ENCODE data around the gene ADAMTSL1. TPM values are rescaled to one million over a fixed set of nuclear protein-coding genes. Genes with fewer than 3 reads are reported as not detected.

Gene ADAMTSL1
- total and polyA plus RNA-seq, 2 donors, result 3.2 to 42.3 TPM

DNA sequence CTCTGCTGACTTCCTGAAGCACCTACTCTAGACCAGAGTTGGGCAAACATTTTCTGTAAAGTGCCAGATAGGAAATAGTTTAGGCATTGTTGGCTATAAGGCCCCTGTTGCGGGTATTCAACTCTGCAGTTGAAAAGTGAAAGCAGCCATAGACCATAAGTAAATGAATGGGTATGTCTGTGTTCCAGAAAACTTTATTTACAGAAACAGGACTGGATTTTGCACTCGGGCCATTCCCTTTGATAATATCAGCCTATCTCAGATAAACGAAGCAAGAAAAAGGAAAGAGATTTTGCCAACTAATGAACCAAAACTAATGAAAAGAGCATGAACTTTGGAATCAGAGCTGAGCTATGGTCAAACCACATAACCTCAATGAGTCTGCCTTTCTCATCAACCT, 374.7 kb downstream of the ADAMTSL1 start:
- Histone ChIP-seq H3K4me3 (ENCODE audit: low read depth, low read length) (no peak overlapping the region), H3K4me1 (ENCODE audit: insufficient read depth) (no peaks in the 10 kb centered on the region), H3K36me3 (ENCODE audit: insufficient read depth) (no peaks in the 10 kb centered on the region), H3K27ac (ENCODE audit: low read depth) (no peak overlapping the region)
- 68% methylated on average over 3 of the region's 3 CpGs for WGBS
- no peak for DNase-seq (ENCODE audit: extremely low spot score)

DNA sequence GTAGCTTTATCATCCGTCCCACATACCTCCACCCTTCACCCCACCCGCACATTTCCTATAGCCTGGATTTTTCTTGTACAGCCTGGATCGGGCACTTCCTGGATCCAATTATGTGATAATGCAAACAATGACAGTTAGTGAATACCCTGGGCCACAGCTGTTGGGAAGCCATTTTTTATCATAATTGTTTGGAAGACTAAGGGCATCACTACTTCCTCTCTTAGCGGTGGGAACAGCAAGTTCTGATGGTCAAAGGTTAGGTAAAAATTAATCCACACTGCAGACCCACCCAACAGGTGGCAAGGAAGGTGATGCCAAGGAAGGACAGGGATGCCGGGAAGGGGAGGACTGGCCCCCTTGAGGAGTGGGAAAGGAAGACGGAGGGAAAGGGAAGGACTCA, 375.3 kb downstream of the ADAMTSL1 start:
- H3K27ac ChIP-seq (ENCODE audit: low read depth), result no peak overlapping the region

DNA sequence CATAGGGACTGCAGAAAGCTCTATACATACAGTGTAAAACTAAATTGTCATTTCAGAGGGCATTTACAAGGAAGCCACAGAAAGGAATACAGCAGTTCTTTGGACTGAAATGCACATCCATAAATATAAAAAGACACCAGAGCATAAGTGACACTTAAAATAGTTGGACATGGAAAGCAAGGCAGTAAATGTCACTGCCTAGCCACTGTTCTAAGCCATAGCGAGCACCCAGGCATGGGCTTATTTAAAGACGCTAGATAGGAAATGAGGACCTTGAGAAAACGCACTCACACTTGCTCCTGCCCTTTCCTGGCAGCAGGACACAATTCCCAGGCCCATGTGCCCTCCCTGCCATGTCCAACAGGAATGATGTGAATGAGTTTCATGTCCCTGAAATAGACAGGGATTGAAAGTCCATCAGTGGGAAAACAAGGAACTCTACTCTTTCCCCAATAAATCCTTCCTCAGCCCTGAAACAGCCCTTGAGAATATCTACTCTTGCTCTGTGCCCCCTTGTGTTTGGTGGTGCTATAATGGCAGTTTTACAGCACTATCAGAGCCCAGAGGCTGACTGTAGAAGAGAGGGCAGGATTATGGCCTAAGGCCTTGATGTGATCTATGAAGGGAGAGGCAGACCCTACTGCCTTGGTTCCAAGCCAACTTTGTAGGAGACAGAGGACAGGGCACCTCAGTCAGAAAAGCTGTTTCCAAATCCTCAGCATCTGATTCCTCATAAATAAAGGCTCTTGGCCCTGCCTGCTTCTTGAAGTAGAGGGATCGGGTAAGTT, 376.1 kb downstream of the ADAMTSL1 start:
- 71% methylated on average over 4 of the region's 4 CpGs for WGBS
- no peak for DNase-seq (ENCODE audit: extremely low spot score)
- no peak overlapping the region for H3K27ac ChIP-seq (ENCODE audit: low read depth)

More for the DNA sequence above, 375.3 kb downstream of the ADAMTSL1 start:
- Histone ChIP-seq H3K4me3 (ENCODE audit: low read depth, low read length) (no peak overlapping the region), H3K36me3 (ENCODE audit: insufficient read depth) (no peaks in the 10 kb centered on the region), H3K4me1 (ENCODE audit: insufficient read depth) (no peaks in the 10 kb centered on the region)
- DNase-seq (ENCODE audit: extremely low spot score), result no peak
- WGBS, result 86% methylated on average over 6 of the region's 6 CpGs

DNA sequence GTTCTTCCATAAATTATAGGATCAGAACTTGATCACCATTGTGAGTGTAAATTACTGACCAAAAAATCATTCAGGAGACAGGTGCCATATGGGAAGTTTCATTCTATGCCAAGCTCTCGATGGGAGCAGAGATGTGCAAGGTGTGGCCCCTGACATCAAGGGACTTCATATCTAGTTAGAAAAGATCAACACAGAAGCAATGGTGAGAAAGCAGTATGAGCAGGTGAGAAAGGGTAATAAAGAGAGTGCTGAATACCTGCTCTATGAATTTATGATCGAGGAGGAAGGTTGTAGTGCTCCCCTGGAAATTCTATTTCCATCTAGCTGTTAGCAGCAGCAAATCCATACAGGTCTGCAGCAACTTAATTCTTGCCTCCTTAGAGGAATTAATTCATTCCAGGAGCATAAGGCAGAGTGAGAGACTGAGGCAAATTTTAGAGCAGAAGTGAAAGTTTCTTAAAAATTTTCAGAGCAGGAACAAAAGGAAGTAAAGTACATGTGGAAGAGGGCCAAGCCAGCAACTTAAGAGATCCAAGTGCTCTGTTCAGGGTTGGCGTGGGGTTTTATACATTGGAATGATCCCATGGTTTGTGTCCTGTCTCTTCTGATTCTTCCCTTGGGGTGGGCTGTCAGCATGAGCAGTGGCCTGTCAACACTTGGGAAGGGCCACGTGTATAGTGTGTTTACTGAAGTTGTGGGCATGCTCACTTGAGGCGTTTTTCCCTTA, 377.3 kb downstream of the ADAMTSL1 start:
- 76% methylated on average over 5 of the region's 5 CpGs for WGBS
- no peak for DNase-seq (ENCODE audit: extremely low spot score)
- Histone ChIP-seq H3K4me1 (ENCODE audit: insufficient read depth) (no peaks in the 10 kb centered on the region), H3K27ac (ENCODE audit: low read depth) (no peak overlapping the region), H3K36me3 (ENCODE audit: insufficient read depth) (no peaks in the 10 kb centered on the region), H3K4me3 (ENCODE audit: low read depth, low read length) (no peak overlapping the region)

More for the DNA sequence above, 376.1 kb downstream of the ADAMTSL1 start:
- Histone ChIP-seq H3K4me3 (ENCODE audit: low read depth, low read length) (no peak overlapping the region), H3K36me3 (ENCODE audit: insufficient read depth) (no peaks in the 10 kb centered on the region), H3K4me1 (ENCODE audit: insufficient read depth) (no peaks in the 10 kb centered on the region)

GRCh38 chr9:18855656-18856055, 381.7 kb downstream of the ADAMTSL1 start:
- WGBS, result 22% methylated on average over 2 of the region's 2 CpGs
- Histone ChIP-seq H3K4me3 (ENCODE audit: low read depth, low read length) (no peak overlapping the region), H3K4me1 (ENCODE audit: insufficient read depth) (no peaks in the 10 kb centered on the region), H3K36me3 (ENCODE audit: insufficient read depth) (no peaks in the 10 kb centered on the region), H3K27ac (ENCODE audit: low read depth) (peak overlapping the region; percentile 10)
- no peak for DNase-seq (ENCODE audit: extremely low spot score)

DNA sequence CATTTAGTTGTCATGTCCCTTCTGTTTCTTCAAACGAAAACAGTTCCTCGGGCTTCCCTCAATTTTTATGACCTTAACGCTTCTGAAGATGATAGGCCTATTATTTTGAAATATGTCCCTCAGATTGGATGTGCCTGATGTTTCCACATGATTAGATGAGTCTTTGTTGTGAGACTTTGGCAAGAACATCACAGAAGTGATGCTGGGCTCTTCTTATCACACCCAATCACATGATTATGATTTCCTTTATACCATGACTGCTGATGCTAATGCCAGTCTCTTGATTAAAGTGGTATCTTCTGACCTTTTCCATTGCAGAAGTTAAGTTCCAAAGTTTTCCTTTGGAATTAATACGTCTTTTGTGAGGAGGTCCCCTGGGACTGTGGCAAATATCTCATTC, 383.4 kb downstream of the ADAMTSL1 start:
- Histone ChIP-seq H3K36me3 (ENCODE audit: insufficient read depth) (no peaks in the 10 kb centered on the region), H3K4me1 (ENCODE audit: insufficient read depth) (no peaks in the 10 kb centered on the region), H3K4me3 (ENCODE audit: low read depth, low read length) (no peak overlapping the region), H3K27ac (ENCODE audit: low read depth) (no peak overlapping the region)
- DNase-seq (ENCODE audit: extremely low spot score), result no peak
- 90% methylated on average over 4 of the region's 4 CpGs for WGBS

- no peak overlapping the region for H3K27ac ChIP-seq (ENCODE audit: low read depth)
- 60% methylated on average over 1 of the region's 1 CpG for WGBS
- no peak for DNase-seq (ENCODE audit: extremely low spot score)
- no peak overlapping the region for H3K4me3 ChIP-seq (ENCODE audit: low read depth, low read length)
- H3K4me1 ChIP-seq (ENCODE audit: insufficient read depth), result no peaks in the 10 kb centered on the region
- H3K36me3 ChIP-seq (ENCODE audit: insufficient read depth), result no peaks in the 10 kb centered on the region
Observed at GRCh38 chr9:18857769-18858168, 383.8 kb downstream of the ADAMTSL1 start.

- DNase-seq (ENCODE audit: extremely low spot score), result no peak
- 28% methylated on average over 14 of the region's 14 CpGs for WGBS
- no peaks in the 10 kb centered on the region for H3K4me1 ChIP-seq (ENCODE audit: insufficient read depth)
- H3K36me3 ChIP-seq (ENCODE audit: insufficient read depth), result no peaks in the 10 kb centered on the region
- no peak overlapping the region for H3K4me3 ChIP-seq (ENCODE audit: low read depth, low read length)
- no peak overlapping the region for H3K27ac ChIP-seq (ENCODE audit: low read depth)
Observed at GRCh38 chr9:18861609-18862544, 387.9 kb downstream of the ADAMTSL1 start.

- no peak overlapping the region for H3K4me3 ChIP-seq (ENCODE audit: low read depth, low read length)
- no peaks in the 10 kb centered on the region for H3K36me3 ChIP-seq (ENCODE audit: insufficient read depth)
- no peaks in the 10 kb centered on the region for H3K4me1 ChIP-seq (ENCODE audit: insufficient read depth)
- H3K27ac ChIP-seq (ENCODE audit: low read depth), result no peak overlapping the region
- no peak for DNase-seq (ENCODE audit: extremely low spot score)
- 65% methylated on average over 4 of the region's 4 CpGs for WGBS
Observed at GRCh38 chr9:18863791-18864190, 389.8 kb downstream of the ADAMTSL1 start.

GRCh38 chr9:18864516-18864915, 390.6 kb downstream of the ADAMTSL1 start:
- no peaks in the 10 kb centered on the region for H3K4me1 ChIP-seq (ENCODE audit: insufficient read depth)
- H3K27ac ChIP-seq (ENCODE audit: low read depth), result no peak overlapping the region
- H3K4me3 ChIP-seq (ENCODE audit: low read depth, low read length), result no peak overlapping the region
- WGBS, result 98% methylated on average over 1 of the region's 1 CpG
- no peaks in the 10 kb centered on the region for H3K36me3 ChIP-seq (ENCODE audit: insufficient read depth)
- DNase-seq (ENCODE audit: extremely low spot score), result no peak

GRCh38 chr9:18865542-18865941, 391.6 kb downstream of the ADAMTSL1 start:
- 93% methylated on average over 3 of the region's 3 CpGs for WGBS

GRCh38 chr9:18866121-18866831, 392.3 kb downstream of the ADAMTSL1 start:
- no peaks in the 10 kb centered on the region for H3K4me1 ChIP-seq (ENCODE audit: insufficient read depth)
- H3K27ac ChIP-seq (ENCODE audit: low read depth), result no peak overlapping the region
- no peak overlapping the region for H3K4me3 ChIP-seq (ENCODE audit: low read depth, low read length)
- DNase-seq (ENCODE audit: extremely low spot score), result no peak
- WGBS, result 95% methylated on average over 4 of the region's 4 CpGs
- H3K36me3 ChIP-seq (ENCODE audit: insufficient read depth), result no peaks in the 10 kb centered on the region

More at GRCh38 chr9:18865542-18865941, 391.6 kb downstream of the ADAMTSL1 start:
- no peaks in the 10 kb centered on the region for H3K4me1 ChIP-seq (ENCODE audit: insufficient read depth)
- no peaks in the 10 kb centered on the region for H3K36me3 ChIP-seq (ENCODE audit: insufficient read depth)
- H3K4me3 ChIP-seq (ENCODE audit: low read depth, low read length), result no peak overlapping the region
- H3K27ac ChIP-seq (ENCODE audit: low read depth), result no peak overlapping the region
- no peak for DNase-seq (ENCODE audit: extremely low spot score)

DNA sequence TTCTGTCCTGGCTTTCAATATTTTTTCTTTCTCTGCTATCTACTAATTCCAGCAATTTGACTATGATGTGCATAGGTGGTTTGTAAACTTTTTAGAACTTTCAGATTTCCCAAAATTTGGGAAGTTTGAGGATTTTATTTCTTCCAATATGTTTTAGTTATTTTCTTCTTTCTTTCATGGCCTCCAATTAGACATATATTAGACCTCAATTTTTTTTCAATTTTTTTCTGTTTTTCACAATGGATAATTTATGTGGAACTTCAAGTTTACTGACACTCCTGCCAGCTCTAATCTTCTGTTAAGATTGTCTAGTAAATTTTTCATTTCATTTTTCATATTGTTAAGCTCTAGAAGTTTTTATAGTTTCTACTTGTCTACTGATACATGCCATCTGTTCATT, 395.8 kb downstream of the ADAMTSL1 start:
- Histone ChIP-seq H3K36me3 (ENCODE audit: insufficient read depth) (no peaks in the 10 kb centered on the region), H3K4me3 (ENCODE audit: low read depth, low read length) (no peak overlapping the region), H3K4me1 (ENCODE audit: insufficient read depth) (peaks cover 1% of the 10 kb centered on the region), H3K27ac (ENCODE audit: low read depth) (no peak overlapping the region)
- no peak for DNase-seq (ENCODE audit: extremely low spot score)

All from urinary bladder (tissue), 4 donors.